GM21619 (cell line): ENCODE results near the gene SMIM11.
"Not testable (repeated sequence)": the region's sequence is repeated elsewhere in the genome, so short reads cannot be mapped to it uniquely, and the experiment has no call there.

Experiments
- ATAC-seq: cut with Tn5 transposase; IDR thresholded peaks from one replicate; pipeline ENCODE4 v1.9.1; 2021; ENCODE audit not compliant: unreplicated experiment

SMIM11 gene

GRCh38 chr21:34407294-34407693 lies 32.0 kb downstream of the SMIM11 start:
- ATAC-seq, result not testable (repeated sequence)

DNA sequence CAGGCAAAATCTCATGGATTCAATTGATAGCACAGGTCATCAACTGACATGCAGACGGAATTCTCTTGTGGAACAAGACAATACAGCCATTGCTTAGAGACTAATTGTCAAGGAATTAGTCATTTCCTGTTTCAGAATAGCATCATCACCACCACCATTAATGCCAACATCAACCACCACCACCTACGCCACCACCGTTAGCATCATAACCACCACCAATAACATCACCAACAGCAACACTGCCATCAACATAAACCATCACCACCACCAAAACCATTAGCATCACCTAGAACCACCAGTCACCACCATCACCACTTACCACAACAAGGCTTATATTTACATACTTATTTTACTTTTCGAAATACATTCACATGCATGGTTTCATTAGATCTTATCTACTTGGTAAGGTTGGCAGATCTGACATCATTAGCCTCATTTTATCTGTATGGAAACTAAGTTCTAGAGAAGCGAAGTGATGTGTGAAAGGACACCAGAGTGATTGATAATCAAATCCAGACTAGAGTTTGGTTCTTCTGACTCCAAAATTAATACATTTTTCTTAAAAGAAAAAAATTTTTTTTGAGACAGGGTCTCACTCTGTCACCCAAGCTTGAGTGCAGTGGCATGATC lies 42.3 kb downstream of the SMIM11 start:
- not testable (repeated sequence) for ATAC-seq

DNA sequence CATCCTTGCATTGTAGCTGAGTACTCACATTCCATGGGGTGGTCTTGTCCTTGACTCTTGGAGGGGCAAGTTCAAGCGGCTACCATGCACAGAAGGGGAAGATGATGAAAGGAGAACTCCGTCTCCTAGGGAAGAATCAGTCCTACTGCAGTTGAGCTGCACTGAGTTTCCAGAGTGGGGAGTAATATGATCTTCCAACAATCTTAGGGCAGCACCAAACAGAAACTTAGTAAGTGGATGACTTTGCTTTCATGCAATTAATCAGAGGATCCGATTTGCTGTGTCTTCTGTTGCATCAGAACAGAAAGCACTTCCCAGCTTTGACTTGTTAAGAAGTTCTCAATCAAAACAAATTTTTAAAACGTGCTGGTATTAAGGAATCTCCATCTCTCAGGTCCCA lies 48.5 kb downstream of the SMIM11 start, which contains the start of gene SMIM34:
SMIM34 (minus strand) TSS at position 147 of the 400 bp plus-strand sequence; CDS start at position 35, 112 bp downstream.
- ATAC-seq, result not testable (repeated sequence)

DNA sequence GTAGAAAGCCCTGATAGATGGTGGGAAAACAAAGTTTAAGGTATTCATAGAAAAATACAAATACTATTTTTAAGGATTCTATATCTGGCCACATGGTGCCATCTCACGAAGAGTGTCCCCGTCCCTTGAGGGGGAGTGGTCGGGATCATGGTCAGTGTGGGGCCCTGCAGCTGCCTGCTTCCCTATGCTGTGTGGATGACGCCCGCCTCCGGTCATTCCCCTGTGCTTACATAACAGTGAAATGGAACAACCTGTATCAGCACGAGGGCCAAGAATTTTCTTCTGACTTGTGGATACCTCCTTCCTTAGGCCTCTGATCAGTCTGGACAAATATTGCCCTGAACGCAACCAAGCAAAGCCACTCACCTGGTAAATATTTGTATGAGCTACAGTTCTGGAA lies 52.0 kb downstream of the SMIM11 start:
- ATAC-seq, result not testable (repeated sequence)

DNA sequence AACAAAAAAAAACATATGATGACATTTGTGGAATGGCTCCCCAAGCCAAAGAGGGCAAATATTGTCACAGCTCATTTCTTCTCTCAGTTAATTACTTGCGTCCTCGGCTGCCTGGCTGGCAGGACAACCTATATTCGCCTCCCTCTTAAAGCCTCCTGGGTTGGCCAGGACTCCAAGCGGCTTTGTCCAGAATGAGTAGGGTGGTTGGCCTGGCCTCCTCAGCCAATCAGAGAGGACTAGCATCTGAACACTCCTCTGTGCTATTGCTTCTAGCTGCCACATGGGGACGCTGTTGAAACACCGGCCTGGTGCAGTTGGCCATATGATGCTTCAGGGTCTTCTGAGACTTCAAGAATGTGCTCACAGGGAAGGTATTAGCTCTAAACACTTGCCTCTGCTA lies 53.1 kb downstream of the SMIM11 start:
- not testable (repeated sequence) for ATAC-seq

- ATAC-seq, result not testable (repeated sequence)
Observed at GRCh38 chr21:34429710-34430109, 54.4 kb downstream of the SMIM11 start.
